ENCODE measurements around the gene UXS1.

The UXS1 gene

DNA sequence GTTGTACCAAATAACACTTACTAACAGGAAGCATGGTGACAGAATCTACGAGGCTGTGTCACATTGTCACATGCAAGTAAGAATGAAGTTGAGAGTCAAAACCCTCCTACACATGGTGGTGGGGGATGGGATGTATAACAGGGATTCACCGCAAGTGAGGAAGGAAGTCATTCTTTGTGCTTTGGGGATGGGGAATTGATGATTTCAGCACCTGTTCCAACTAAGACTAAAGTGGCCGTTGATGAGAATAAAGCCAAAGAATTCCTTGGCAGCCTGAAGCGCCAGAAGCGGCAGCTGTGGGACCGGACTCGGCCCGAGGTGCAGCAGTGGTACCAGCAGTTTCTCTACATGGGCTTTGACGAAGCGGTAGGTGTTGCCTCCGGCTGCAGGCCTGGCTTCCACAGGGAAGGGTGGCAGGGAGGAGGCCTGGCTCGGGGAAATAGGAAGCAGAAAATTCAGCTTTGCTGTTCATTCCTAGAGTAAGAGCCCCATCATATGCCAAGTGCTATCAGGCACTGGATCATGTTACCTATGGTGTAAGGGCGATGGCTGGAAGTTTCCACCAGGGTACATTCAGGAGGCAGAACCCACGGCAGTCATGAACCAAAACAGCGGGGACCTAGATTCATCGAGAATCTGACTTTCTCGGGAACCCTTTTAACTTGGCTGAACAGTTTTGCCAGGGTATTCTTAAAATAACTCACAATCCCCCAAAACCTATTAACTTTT is 120.3 kb downstream of the UXS1 start:
- no peak for DNase-seq

DNA sequence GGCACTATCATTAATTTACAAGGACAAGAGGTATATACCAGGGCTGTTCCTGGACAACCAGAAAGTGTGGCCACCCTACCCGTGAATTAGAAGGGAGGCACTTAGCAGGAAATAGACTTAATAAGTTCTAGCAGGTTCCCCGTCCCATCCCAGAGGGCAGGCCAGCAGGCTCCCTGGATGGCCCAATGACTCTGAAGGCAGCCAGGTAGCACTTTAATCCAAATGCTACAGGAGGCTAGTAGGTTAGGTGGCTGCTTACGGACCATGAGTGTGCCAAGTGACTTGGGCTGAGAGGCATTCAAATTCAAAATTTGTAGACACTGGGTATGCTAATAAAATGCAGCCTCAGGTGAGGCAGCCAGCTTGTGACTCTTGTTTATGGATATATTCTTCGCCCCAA is 123.9 kb downstream of the UXS1 start:
- no peak for DNase-seq

DNA sequence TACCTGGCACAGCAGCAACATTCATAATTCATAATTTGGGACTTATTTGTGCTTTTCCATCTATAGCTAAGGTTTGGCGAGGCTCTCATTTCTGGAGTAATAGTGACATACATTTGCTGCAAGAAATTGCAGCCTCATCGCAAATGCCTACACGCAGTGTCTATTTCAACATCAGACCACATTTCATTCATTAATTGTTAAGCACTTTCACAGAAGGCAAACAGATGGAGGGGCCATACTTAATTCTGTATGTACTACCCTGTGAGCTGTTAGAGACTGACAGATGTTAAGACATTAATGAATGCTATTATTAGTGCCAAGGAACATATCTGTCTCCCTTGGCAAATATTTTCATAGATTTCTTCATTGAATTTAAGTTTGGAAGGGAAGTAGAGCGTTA is 125.7 kb downstream of the UXS1 start:
- no peak for DNase-seq

- DNase-seq: no peak
Observed at GRCh38 chr2:106065983-106066820, 127.9 kb downstream of the UXS1 start.

DNA sequence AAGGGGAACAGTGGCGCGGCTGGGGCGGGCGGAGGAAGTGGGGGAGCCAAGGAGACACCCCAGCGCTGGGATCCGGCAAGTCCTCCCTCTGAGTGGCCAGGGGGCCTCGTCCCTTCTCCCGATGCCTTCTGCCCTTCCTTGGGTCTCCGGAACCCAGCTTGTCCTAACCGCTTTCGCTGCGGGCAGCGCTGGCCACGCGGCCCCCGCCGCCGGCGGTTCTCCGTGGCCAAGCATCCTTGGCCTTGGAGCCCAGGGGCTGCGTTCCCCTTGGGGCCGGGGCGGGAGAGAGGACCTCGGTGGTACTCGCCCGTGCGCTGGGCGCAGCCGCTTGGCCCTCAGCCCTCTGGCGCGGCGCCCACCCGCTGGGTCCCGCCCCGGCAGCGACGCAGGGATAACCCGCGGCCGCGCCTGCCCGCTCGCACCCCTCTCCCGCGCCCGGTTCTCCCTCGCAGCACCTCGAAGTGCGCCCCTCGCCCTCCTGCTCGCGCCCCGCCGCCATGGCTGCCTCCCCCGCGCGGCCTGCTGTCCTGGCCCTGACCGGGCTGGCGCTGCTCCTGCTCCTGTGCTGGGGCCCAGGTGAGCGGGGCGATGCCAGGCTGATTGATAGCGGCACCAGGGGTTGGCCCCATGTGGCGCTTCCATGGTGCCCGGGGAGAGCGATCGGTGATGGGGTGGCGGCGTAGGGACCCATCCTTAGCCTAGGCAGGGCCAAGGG is 128.7 kb downstream of the UXS1 start:
- DNase-seq: no peak

- DNase-seq: no peak
Observed at GRCh38 chr2:106063181-106063580, 130.9 kb downstream of the UXS1 start.

GRCh38 chr2:106062627-106063026 is 131.5 kb downstream of the UXS1 start:
- no peak for DNase-seq

DNA sequence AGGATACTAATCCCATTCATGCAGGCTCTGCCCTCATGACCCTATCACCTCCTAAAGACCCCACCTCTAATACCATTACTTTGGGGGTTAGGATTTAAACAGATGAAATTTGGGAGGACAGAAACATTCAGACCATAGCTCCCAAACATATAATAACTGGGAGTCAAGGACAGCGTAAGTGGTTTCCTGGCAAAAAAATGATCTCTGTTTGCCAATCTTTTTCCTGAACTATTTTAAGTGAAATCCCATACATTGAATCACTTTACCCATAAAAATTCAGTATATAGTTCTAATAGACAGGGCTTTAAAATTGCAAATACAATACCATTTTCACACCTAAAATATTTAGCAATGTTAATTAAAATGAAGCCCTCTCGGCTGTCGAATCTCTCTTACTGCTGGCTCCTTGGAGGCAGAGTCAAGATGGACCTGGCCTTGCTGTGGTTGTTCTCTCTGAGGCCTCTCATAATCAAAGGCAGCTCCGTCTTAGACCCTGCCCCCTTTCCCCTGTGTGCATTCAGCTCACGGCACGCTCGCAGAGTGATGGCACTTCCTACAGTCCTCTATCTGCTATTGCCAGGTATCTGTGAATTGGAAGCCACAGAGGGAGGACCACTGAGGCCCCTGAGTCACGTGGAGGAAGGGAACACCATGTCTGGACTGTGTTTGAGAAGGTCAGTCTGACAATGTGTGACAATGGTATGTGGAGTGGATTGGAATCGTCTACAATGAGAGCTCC is 132.3 kb downstream of the UXS1 start:
- no peak for DNase-seq

GRCh38 chr2:106059416-106060065 is 134.6 kb downstream of the UXS1 start:
- DNase-seq: no peak

DNA sequence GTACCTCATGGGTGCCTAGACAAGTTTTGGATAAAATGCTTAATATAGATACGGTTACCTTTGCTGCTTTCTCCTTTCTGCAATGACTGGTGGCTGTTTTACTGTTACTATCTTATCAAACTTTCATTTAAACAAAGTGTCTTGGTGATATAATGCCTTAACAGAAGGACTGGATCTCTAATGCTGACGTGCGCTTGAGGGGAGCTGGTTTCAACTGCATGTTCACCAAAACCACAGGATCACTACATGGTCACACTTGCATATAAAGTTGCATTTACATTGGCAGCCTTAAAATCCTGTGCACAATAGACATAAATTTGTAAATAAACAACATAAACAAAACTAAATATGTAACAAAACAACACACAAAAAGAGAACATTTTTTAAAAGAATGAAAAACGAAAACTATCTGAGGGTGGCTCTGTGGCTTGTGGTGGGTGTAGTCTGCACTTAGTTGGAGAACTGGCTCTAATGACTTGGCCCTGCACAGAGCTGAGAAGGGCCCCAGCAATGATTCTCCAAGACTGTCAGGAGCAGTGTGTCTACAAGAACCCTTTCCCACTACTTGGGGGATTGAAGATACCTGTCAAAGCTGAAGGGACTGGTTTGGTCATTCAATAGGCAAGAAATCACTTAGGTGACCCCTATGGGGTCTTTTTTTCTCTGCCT is 135.5 kb downstream of the UXS1 start:
- DNase-seq: no peak

DNA sequence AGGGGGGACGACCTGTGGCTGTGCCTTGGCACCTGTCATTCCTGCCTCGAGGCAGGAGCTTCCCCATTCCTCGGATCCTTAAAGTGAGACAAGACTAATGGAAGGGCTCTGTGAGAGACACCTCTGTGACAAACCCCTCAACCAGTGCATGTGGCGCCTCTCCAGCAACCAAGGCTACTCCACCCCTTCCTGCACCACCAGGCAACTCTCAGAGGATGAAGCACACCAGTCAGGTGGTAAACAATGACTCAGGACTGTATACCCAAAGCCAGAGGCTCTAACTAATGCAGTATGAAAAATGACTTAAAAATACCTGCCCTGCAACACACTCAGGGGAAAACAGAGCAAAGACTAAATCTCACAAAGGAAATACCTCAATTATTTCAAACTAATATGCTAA is 136.9 kb downstream of the UXS1 start:
- DNase-seq: no peak

GRCh38 chr2:106054880-106055655 is 139.0 kb downstream of the UXS1 start:
- no peak for DNase-seq

DNA sequence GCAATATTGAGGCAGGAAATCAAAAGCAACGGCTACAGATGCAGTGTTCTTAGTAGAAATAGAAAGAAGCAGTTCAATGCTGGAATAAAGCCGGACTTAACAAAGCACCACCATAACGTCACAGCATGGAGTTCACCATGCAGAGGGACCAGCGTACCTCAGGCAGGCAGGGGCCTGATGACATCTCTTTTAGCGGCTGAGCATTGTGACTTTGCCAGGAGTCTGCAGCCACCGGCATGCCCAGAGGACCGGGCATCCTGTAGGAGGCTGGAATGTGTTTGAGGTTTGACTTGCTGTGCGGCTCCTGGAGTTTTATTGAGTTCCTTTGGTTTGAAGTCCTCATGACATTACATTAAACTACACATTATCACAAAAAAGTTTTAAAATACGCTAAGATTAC is 139.8 kb downstream of the UXS1 start:
- DNase-seq: no peak

DNA sequence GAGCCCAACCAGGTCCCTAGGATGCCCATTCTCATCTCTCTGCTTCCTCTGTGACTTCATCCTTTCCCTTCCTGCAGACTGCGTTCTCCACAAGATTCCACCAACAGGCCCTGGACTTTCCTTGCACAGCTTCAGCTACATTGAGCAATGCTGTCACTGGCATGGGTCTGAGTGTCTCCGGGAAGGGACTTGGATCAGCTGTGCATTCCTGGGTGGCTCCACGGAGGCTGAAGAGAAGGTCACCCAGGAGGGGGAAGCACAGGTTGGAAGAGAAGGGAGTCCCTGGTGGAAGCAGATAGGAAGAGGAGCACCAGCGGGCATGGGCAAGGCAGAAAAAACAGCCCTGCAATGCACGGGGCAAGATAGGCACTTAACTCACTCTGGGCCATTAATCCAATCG is 140.5 kb downstream of the UXS1 start:
- no peak for DNase-seq

DNA sequence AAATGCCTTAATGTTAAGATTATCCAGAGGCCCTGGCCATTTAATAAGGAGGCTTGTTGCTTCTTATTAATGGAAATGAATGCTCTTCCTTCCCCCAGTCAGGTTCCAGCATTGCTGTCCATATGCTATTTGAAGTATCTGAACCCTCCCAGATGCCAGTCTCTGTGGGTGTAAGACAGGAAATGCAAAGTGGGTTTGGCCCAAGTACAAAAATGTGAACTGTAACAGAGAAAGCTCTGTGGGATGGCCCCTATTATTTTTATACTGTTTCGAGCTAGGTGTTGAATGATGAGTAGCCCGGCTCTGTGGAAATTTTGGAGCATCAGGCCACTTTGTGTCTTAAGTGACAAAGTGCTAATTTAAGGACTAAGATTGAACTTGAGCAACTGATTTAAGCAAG is 141.0 kb downstream of the UXS1 start:
- no peak for DNase-seq

DNA sequence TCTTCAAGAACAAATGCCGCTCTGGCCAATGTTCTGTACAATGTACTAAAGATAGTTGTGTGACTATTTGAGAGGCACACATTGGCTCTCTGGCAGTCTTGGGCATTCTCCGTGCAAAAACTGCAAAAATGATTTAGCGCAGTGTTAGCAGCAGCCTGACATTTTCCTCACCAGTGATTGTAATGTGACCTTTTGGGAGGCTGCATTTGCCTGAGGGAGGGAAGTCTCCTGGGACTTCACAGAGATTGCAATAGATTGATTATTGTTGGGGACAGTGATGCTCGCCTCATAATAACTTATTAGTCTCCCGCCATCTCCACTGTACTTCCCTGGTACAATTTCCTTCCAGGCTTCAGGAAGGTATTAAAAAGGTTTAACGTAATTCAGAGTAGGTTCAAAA is 149.2 kb downstream of the UXS1 start:
- DNase-seq: no peak

DNA sequence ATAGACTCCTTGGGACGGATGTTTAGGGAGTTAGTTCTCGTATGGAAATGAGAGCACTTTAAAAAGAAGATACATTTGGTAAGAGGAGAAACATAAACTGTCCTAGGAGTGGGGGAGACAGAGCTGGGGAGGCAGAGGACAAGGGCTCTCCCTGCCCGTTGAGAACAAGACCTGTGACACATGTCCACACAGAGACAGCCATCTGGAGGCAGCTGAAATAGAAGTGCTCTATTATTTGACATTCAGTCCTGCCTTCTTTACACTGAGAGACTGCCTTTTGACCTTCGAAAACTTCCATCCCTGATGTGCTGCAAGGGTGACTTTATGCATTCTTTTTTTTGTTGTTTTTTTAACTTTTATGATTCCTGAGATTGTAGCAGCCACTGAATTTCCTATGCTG is 150.1 kb downstream of the UXS1 start:
- DNase-seq: no peak

Data from NCI-H2107 (cell line).